ENCODE data around the gene TSC2.
"Not testable (repeated sequence)": the region's sequence is repeated elsewhere in the genome, so short reads cannot be mapped to it uniquely, and the experiment has no call there.

The TSC2 gene

DNA sequence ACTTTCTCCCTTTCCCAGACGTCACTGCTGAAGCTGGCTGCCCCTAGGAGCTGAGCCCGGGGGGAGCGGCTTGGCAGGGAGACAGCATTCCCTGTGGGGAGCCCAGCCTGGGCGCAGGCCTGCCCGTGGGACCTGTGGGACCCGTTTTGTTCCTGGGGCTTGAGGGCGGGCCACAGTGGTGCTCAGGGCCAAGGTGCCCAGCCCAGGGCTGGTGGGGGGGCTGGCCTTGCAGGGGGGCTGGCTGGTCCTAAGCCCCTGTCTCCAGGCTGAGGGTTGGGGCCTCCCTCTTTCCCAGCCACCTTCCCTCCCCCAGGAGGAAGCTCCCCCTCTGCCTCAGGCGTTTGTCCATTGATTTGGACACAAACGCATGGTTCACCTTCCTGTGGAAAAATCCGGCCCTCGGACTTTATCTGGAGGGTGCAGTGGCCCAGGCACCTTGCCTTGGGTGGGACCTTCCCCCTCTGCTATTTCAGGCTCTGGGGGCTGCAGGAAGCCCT is 16.7 kb upstream of the TSC2 start:
- DNase-seq (ENCODE audit: low read depth in 2 of 2) = no peak

DNA sequence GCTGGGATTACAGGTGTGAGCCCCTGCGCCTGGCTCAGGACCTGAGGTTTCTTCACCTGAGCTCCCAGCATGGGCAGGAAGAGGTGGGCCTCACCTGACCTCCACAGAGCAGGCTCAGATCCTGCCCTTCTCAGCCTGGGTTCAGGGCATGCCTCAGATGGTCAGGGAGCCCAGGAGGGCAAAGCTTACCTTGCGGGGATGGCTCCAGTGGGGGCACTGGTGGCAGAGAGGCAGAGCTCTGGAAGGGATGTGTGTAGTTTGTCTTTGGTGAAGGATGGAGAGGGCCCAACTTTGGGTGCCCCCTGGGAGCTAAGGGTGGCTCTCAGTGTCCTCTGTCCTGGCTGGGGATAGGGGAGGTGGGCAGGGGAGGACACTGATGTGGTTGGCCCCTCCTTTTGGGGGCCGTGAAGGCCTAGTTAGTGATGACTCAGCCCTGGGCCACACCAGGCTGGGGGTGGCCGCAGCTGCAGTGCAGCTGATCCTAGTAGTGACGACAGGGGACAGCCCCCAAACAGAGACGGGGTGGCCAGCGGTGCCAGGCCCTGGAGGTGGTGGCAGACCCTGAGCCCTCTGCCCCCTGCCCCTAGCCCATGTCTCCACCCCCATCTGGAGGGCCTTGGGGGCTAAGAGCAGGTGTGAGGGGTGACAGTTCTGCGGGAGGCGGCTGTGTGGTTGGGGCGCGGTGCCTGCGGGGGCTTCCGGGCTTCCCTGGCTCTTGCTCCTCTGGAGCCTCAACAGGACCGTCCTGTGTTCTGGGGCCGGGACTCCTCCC is 15.3 kb upstream of the TSC2 start:
- no peak for DNase-seq (ENCODE audit: low read depth in 2 of 2)

DNA sequence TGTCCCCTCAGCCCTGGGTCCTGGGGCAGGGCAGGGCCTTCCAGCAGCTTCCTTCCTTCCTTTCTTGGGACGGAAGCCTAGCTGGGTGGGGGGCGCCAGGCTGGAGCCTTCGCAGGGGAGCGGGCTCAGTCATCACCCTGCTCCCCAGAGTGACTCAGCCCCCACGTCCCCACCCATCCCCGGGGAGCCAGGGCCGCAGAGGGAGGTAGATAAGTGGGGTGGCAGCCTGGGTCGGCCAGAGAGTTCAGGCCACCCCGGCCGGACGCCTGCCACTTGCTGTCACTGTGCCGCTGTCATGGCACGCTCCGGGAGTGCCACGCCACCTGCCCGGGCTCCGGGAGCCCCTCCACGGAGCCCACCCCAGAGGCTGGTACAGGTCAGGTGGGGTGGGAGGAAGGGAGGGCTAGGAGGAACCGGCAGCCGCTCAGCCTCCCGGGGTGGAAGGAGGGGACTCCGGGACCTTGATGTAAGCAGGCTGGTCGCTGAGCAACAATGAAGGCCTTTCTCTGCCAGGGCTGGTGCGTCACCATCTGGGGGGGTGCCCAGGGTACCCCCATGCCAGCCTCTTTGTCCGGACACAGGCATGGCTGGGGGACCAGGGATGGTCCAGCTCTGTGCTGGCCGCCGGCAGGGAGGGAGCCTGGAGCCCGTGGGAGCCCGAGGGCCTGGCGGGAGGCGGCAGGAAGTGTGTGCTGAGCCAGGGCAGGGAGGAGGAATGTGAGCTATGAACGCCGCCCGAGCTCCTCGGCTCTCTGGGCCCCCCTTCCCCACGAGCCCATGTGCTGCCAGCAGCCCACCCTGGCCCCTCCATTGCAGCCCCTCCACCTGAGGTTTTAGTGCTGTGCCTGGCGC is 14.5 kb upstream of the TSC2 start:
- DNase-seq (ENCODE audit: low read depth in 2 of 2) = no peak

DNA sequence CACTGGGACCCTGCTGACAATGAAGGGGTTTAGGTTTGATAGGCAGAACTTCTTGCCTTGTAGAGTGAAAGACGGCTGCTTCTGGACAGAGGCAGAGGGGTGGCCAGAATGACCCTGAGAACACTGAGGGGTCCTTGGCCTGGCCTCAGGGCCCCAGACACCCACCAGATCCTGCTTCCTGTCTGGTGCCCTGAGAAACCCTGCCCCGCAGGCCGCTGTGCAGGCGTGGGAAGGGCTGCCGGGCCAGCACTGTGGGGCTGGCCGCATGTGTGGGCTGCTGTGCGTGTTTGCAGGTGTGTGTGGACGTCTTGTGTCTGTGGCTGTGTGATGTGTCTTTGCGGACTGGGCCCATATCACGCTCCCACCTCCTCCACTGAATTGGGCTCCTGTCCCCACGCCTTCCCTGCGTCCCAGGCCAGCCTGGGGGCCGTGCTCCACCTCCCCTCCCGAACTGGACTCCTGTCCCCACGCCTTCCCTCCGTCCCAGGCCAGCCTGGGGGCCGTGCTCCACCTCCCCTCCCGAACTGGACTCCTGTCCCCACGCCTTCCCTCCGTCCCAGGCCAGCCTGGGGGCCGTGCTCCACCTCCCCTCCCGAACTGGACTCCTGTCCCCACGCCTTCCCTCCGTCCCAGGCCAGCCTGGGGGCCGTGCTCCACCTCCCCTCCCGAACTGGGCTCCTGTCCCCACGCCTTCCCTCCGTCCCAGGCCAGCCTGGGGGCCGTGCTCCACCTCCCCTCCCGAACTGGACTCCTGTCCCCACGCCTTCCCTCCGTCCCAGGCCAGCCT is 13.7 kb upstream of the TSC2 start:
- not testable (repeated sequence) for DNase-seq (ENCODE audit: low read depth in 2 of 2)

DNA sequence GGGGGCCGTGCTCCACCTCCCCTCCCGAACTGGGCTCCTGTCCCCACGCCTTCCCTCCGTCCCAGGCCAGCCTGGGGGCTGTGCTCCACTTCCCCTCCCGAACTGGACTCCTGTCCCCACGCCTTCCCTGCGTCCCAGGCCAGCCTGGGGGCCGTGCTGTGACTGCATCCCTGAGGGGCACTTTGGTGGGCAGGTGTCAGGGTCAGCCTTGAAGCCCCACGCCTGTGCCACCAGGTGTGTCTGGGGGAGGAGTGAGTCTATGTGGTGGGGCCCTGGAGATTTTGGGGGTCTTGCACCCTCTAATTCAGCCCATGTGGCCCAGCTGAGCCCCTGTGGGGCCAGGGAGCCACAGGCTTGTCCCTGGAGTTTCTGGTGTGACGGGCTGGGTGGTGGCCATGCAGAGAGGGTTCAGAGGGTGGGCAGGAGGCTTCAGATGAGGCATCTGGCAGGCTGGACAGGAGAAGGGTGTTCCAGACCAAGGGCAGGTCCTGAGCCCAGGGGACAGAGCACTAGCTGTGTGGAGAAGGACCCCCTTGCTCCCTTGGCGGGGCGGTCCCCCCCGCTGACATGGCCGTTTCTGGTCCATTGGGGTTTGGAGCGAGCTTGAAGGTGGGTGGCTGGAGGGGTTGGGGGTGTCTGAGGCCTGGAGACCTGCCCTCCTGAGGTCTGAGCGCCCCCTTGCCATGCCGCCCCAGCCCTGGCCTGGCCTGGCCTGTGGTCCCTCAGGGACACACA is 12.9 kb upstream of the TSC2 start:
- DNase-seq (ENCODE audit: low read depth in 2 of 2) = no peak

DNA sequence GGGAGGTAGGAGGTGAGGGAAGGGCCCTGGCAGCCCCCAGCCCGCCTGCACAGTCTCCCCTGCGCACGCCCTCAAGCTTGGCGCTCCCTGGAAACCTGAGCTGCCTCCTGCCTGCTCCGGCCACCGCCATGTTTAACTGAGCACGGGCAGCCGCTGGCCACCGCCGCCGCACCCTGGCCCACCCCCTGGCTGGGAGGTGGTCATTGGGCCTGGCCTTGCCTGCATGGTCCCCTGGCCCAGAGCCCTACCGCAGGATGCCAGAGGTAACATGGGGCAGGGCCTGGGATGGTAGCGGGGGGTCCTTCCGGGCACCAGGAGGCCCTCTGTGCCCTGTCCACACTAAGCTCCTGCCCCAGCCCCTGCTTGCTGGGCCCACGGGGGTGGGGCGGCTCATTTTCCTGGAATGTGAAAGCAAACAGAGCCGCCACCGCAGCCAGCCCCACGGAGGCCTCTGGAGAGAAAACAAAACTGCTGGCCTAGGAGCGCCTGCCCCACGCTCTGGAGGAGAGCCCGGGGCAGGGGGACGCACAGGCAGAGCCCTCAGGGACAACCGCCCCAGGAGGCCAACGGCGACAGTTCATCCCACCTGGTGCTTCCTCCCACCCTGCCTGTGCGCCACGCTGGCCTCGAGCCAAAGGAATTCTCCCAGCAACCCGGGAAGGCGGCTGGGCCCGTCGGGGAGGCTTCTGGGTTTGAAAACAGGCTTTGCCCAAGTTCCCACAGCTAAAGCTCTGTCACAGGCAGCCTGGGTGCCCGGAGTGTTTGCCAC is 12.2 kb upstream of the TSC2 start:
- DNase-seq (ENCODE audit: low read depth in 2 of 2) = no peak

DNA sequence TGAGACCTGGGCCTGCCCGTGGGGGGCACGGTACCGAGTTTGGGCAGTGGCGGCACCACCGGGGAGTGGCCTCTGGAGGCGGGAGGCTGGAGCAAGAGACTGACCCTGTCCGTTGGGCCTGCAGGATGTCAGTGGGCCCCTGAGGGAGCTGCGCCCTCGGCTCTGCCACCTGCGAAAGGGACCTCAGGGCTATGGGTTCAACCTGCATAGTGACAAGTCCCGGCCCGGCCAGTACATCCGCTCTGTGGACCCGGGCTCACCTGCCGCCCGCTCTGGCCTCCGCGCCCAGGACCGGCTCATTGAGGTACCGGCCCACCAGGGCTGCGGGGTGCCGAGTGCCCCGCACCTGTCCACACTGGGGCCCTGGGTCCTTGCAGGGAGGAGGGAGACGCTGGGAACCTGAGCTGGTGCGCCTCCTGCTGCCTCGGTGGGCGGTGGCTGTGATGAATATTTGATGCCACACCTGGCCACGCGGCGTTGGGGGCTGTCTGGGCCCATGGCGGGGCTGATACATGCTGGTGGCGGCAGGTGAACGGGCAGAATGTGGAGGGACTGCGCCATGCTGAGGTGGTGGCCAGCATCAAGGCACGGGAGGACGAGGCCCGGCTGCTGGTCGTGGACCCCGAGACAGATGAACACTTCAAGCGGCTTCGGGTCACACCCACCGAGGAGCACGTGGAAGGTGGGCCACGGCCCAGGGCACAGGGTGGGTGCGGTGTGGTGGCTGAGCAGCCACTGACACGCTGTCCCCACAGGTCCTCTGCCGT is 11.4 kb upstream of the TSC2 start:
- DNase-seq (ENCODE audit: low read depth in 2 of 2) = no peak

DNA sequence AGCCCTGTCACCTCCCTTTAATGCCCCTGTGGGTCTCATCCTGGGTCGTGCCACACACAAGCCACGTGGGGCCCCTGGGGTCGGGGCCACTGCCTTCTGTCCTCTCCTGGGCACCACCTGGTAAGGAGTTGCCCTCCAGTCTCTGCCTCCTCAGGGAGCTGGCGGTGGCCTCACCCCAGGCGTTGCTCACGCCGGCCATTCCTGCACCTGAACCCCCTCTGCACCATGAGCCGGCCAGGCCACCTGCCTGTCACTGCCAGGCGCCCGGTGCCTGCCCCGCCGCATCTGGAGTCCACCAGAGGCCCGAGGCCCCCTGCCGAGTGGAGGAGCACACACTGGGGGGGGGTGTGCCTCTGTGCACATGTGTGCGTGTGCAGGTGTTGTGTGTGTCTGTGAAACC is 10.7 kb upstream of the TSC2 start:
- DNase-seq (ENCODE audit: low read depth in 2 of 2) = no peak

DNA sequence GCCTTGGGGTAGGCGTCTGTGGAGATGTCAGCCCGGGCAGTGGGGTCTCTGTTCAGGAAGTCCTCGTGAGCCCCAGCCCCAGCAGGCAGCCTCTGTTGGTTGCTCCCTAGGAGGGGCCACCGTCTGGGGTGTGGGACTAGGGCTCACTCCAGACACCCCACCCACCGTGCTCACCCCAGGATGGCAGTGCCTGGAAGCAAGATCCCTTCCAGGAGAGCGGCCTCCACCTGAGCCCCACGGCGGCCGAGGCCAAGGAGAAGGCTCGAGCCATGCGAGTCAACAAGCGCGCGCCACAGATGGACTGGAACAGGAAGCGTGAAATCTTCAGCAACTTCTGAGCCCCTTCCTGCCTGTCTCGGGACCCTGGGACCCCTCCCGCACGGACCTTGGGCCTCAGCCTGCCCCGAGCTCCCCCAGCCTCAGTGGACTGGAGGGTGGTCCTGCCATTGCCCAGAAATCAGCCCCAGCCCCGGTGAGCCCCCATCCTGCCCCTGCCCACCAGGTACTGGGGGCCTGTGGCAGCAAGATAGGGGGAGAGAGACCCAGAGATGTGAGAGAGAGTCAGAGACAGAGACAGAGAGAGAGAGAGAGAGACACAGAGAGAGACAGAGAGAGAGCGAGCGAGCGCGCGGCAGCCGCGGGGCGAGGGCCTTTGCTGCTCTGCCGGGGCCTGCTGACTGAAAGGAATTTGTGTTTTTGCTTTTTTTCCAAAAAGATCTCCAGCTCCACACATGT is 10.0 kb upstream of the TSC2 start:
- no peak for DNase-seq (ENCODE audit: low read depth in 2 of 2)

DNA sequence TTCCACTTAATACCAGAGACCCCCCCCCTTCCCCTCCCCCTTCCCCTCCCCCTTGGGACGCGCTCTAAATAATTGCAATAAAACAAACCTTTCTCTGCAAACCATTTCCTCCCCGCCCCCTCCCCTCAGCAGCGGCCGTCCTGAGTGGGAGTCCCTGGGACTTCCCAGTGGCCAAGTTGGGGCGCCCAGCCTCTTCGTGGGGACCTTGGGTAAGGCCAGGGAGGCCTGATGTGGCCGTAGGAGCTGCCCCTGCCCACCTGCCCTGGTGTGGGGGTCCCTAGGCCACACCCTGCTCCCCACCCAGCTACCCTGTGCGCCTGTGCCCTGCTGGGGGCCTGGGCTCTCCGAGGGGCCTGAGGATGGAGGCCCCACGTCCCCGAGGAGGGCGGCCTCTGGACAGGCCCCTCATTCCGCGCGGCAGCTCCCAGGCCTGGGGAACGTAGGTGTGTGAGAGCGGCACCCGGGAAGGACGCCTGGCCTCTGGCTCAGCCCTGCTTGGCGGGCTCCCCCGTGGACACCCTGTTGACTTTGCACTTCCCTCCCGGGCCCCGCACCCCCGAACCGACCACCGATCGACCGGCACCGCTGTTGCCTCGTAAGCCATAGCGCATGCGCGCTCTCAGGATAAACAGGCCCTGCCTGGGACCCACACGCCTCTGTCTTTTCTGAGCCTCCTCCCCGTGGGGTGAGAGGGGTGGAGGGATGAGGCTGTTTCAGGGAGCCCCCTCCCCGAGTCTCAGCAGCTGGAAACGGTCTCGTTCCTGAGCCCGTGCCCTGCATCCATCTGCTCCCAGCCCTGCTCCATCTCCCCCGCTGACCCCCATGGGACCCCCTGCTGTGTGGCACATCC is 9.2 kb upstream of the TSC2 start:
- no peak for DNase-seq (ENCODE audit: low read depth in 2 of 2)

DNA sequence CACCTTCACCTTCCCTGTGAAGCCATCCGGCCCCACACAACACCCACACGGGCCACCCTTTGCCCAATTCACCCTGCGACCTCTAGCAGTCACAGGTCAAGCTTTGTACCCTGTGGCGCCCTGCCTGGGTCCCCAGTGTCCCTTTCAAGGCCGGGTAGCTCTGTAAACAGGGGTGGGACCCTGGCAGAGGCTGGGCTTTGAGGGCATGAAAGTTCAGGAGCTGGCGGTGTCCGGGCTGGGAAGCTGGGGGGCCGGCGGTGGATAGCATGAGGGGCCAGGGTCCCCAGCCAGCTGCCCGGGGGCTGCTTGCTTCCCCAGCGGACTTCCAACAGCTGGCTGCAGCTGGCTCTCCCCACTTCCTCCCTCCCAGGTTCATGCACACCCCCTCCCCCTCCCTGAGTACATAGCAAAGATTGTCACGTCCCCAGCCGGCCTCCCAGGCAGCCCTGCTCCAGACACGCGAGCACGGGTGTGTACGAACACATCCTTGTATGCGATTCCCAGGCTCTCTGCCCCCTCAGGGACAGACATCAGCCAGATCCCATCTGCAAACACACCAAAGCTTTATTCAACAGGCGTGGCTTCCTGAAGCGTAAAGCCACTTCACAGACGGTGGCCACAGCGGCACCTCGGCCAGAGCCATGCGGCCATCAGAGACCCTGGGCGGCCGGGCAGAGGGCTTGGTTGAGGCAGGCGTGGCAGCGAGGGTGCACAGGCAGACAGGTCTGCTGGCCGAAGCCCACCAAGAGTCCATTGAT is 8.3 kb upstream of the TSC2 start:
- no peak for DNase-seq (ENCODE audit: low read depth in 2 of 2)

DNA sequence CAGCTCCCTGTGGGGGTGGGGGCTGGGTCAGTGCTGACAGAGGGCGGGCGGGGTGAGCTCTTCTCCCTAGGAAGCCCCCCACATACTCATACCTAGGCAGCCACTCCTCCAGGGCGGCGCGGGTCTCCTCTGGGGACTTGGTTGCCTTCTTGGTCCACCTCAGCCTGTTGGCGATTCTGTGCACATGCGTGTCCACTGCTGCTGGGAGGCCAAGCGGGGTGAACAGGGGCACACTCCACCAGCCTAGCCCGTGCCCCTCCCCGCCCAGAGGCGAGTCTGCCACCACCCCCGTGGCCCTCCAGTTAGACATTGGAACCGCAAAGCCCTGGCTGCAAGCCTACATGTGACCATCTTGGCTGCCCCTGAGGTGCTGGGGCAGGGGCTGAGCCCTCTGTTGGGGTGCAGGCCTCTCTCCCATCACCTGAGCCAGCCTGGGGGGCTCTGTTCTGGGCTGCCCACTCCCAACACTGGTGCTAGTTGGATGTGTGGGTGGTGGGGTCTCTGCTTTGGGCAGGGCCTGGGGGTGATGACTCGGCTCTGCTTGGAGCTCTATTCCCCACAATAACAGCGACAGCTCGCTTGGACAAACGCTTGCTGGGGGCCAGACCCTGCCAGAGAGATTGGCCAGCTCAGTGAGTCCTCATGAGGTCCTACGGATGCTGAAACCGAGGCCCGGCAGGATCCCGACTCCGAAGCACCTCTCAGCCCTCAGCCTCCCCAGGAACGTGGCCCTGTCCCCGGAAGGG is 7.6 kb upstream of the TSC2 start:
- DNase-seq (ENCODE audit: low read depth in 2 of 2) = no peak

DNA sequence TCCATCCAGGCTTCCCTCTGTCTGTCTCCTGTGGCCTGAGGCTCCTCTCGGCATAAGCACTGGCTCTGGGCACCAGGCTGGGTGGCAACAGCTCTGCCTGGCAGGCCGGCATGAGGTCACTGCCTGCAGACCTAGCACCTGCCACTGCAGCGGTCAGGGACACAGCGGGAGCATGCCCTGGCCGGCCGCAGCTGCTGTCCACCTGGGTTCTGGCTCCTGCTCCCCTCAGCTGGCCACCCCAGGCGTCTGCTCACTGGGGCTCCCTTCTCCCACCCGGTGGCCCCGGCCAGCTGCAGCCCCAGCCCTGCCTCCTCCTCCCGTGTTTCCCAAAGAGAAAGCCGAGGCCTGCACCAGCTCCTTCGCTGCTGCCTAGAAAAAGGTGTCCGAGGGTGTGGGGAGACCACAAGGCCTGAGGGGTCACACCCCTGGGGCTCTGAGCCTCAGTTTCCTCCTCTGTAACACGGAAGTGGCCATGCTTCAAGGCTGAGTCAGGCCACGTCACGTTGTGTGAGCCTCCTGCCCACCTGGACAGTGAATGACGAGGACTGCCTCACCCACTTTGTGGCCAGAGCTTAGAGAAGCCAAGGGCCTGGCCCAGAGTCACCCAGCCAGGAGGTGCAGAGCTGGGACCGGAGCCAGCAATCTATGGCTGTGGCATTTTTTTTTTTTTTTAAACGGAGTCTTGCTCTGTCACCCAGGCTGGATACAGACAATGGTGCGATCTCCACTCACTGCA is 6.8 kb upstream of the TSC2 start:
- DNase-seq (ENCODE audit: low read depth in 2 of 2) = no peak

DNA sequence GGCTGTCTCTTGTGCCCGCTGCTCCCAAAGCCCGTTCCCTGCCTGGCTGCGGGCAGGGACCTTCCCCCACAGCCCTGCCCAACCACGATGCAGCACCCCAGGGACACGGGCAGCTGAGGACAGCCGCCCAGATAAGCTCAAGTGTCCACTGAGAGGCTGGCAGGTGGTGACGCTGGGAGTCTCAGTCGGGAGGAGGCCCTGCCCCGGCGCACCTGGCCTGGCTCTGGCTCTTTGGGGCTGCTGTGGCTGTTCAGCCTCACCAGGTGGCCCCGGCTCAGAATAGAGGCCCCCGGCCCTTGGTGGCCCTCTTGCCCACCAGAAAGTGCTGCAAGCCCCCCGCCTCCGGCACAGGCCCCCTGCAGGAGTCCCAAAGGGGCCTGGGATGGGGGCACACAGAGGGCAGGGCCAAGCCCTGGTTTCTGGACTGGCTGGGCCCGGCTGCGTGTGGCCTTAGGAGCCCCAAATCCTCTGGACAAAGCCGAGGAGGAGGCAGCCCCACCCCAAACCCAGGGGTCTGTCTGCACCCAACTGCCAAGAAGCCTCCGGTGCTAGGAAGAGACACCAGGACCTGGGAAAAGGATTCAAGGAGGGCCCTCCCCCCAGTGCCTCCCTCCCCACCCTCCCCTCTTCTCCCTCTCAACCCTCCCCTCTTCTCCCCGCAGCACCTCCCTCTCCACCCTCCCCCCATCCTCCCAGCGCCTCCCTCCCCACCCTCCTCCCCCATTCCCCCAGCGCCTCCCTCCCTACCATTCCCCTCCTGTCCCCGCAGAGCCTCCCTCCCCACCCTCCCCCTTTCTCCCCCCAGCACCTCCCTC is 5.4 kb upstream of the TSC2 start:
- DNase-seq (ENCODE audit: low read depth in 2 of 2) = no peak

DNA sequence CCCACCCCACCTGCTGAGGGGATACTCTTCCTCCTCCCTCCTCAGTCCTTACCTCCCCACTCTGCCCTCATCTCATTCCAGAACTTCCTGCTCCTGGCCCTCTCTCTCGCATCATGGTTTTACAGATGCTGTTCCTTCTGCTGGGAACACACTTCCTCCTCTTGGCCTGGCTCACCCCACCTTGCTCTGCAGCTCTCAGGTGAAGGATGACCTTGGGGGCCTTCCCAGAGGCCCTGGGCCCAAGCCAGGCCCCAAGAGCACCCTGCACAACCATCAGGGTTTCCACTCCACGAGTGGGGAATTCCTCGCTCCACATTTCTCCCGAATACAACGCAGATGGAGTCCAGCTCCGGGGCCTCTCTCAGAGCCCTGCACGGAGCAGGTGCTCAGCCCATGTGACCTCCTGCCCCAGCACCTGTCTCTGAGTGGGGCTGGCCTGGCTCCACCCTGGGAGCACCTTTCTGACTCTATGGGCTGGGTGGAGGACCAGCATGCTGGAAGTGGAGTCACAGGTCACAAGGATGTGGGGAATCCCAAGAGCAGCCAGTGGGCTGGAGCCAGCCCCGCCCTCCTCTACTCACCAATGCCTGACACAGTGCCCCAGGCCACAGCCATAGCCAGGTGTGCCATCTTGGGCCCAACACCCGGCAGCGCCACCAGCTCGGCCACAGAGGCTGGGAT is 4.7 kb upstream of the TSC2 start:
- DNase-seq (ENCODE audit: low read depth in 2 of 2) = no peak
